GM11168 (cell line): ENCODE results near the gene HPSE2.

ENCODE experiments used
- in situ Hi-C: fragments of 300-500 bp; cut with MboI; formaldehyde crosslinking; loops from one replicate; pipeline ENCODE4 v1.12.0; 2022; ENCODE audit warnings: low sequenced_read_pairs; ENCODE audit not compliant: unreplicated experiment

Gene HPSE2

DNA sequence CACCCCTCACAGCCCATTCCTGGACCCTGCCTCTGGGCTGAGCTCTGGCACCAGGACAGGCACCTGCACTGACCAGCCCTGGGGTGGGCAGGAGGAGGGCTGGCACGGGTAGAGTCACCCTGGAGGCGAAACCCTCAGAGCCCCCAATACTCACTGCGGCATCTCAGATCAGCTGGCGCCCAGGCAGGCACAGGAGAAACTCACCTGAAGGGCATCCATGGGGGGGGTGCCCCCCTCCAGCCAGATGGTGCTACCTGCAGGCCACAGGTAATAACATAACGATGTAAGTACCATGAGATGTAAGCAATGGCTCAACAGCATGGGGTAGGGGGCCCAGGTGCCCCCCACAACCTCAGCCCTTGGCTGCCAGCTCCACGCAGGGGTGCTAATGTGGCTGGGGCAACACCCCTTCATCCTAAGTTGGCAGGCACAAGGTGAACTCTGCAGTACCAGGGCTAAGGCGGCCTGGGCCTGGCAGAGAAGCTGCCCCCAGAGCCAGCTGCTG lies 808.6 kb downstream of the HPSE2 start:
- in situ Hi-C loops = no loop called here

- in situ Hi-C loops = no loop called here
These were observed 809.9 kb downstream of the HPSE2 start for GRCh38 chr10:98425511-98426352.

GRCh38 chr10:98424295-98425254 lies 811.1 kb downstream of the HPSE2 start:
- in situ Hi-C loops = no loop called here

DNA sequence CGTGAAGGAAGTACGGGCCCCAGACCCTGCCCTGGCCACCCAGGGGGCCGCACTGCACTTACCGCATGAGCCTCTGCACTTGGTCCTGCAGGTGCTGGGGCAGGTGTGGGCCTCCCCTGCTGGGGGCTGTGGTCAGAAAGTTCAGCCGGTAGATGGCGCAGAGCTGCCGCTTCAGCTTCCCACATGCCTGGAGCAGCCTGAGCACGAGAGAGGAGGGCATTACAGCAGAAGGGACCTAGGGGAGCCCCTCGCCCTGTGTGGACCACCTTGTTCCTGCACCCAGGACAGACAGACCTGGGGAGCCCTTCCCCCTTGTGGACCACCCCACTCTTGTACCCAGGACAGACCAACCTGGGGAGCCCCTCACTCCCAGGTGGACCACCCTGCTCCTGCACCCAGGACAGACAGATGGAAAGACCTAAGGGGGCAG lies 811.9 kb downstream of the HPSE2 start:
- in situ Hi-C loops = no loop called here

DNA sequence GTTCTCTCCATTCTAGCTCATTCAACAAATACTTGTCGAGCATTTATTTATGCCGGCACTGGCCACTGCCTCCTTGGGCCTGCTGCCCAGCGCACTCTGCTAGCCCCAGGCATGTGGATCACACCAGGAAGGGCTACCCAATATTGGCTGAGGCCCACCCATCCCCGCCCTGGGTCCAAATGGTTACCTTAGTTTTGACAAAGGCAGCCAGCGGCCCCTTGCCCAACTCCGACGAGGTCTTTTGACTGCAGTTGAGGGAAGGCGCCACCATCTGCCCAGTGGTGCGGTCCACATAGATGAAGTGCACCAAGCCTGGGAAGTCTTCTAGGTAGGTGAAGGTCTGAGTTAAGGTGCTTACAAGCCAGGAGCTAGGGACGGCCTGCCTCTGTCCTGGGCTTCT lies 813.5 kb downstream of the HPSE2 start:
- in situ Hi-C loops = no loop called here

DNA sequence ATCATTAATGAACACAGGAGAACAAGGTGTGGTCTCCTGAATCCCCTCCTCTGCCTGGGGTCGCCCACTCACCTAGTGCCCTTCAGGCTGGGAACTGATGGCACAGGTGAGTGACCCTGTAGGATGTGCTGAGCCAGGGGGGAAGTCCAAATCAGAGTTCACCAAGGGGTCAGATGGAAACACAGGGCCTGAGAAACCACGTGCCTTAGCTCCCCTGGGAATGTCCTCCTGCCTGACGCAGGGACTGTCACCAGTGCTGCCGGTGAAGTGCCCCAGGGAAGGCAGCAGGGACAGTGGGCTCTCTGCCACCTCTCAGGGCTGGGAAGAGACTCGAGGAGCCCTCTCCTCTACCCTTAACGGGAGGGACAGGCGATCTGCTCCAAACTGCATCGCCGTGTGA lies 814.9 kb downstream of the HPSE2 start:
- in situ Hi-C loops = no loop called here

GRCh38 chr10:98419469-98420261 lies 816.0 kb downstream of the HPSE2 start:
- in situ Hi-C loops = no loop called here

GRCh38 chr10:98418665-98419468 lies 816.8 kb downstream of the HPSE2 start:
- in situ Hi-C loops = no loop called here

- in situ Hi-C loops = no loop called here
These were observed 817.5 kb downstream of the HPSE2 start for GRCh38 chr10:98417973-98418664.

DNA sequence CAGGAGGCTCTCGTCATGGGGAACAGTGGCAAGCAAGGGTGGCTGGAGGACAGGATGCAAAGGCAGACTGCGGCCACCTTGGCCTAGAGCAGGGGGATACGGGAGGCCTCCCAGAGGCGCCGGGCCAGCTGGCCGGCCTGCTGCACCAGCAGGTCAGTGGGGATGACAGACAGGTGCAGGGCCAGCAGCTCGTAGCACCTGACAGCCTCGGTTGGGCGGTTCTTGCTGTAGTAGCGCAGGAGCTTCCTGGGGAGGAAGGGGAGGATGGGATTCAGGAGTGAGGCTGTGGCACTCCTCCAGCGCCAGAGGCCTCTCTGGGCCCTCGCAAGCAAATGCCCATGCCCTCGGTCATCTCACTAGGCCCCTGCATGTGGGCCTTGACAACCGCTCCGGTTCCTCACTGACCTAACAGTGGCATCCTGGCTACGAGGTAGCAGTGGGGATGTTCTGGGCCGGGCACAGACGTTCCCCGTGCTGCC lies 818.1 kb downstream of the HPSE2 start:
- in situ Hi-C loops = no loop called here

GRCh38 chr10:98416606-98417388 lies 818.9 kb downstream of the HPSE2 start:
- in situ Hi-C loops = no loop called here

DNA sequence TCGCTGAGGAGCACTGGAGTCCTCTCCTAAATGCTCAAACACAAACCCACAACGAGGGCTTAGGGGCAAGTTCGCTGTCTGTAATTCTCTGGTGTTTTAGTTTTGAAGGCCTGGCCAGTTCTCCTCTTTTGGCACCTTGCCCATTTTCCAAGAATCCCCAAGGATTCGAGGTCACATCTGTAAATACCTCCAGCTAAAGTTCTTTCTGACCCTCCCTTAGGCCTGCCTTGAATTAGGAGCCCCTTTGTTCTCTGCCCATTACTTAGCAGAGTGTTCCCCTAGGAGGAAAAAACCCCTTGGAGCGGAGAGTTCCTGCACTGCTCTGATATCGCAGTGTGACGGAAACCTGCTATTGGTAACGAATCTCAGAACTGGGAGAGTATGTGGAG lies 819.9 kb downstream of the HPSE2 start:
- in situ Hi-C loops = no loop called here

DNA sequence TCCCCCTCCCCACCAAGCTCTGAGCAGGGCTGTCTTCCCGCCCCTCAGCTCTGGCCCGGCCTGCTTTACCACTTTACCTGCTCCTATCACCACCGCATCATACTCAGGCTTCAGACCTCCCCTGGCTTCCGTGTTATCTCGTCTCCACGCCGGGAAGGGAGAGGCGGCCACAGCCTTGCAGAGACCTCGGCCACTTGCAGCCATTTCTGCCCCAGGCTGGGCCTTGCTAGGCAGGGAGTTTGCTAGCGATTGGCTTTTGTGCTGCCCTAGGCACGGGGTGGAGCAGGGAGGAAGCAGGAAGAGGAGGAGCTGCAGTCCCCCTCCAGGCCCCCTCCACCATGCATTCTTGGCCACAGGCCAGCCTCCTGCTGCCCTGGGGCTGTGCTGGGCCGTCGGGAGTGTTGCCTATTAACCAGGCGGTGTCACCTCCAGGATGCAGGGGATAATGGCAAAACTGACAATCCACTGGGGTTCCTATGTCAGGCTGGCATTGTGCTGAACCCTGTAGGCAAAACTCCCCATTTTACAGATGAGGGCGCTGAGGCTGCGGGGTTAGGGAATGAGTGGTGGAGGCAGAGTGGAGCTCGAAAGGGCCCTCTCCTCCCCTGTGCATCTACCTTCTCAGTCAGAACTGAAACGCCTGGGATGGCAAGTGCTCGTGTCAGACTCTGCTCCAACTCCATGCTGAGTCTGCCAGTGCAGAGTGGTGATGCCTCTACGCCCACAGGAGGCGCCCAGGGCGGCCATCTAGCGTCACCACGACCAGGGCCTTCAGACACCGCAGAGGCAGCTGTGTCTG lies 820.5 kb downstream of the HPSE2 start, which contains the start of gene PYROXD2:
PYROXD2 (minus strand) TSS at position 251 of the 799 bp plus-strand sequence; CDS start at position 204, 47 bp downstream.
- in situ Hi-C loops = no loop called here

GRCh38 chr10:98414578-98414931 lies 821.1 kb downstream of the HPSE2 start:
- in situ Hi-C loops = no loop called here

- in situ Hi-C loops = no loop called here
These were observed 823.9 kb downstream of the HPSE2 start for GRCh38 chr10:98411768-98412167.

DNA sequence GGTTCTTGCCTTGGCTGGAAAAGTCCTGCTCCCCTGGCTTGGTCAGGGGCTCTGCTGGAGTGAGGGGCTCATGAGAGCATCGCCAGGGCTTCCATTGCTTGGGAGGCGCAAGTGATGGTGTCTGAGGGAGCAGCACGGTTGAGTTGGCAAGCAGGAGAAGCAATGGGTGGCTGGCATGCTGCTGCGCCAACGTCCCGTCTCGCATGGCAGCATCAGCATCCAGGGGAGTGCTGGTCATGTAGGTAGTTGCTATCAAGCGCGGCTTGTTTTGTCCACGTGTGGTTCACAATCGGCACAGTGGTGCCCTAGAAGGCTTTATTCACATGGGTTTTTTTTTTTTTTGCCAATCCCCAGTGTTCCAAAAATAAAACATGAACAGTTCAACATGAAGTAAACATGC lies 824.5 kb downstream of the HPSE2 start:
- in situ Hi-C loops = no loop called here

GRCh38 chr10:98410759-98411158 lies 824.9 kb downstream of the HPSE2 start:
- in situ Hi-C loops = no loop called here
